Nephron progenitor cell (in vitro differentiated cells): ENCODE measurements around the gene RNF166.

Experiments used
- DNase-seq: peaks from one replicate; pipeline ENCODE4 v3.0.0; 2021
- H3K27ac Mint-ChIP-seq: 2 replicates; pipeline ENCODE4 v1.8.0; 2021; ENCODE audit warnings: mild to moderate bottlenecking, moderate library complexity, mixed read lengths
- H3K27me3 Mint-ChIP-seq: 2 replicates; pipeline ENCODE4 v1.8.0; 2021; ENCODE audit warnings: mild to moderate bottlenecking, low read depth, mixed read lengths; ENCODE audit not compliant: poor library complexity
- H3K36me3 Mint-ChIP-seq: 2 replicates; pipeline ENCODE4 v1.8.0; 2021; ENCODE audit warnings: low read depth, mixed read lengths
- H3K4me1 Mint-ChIP-seq: 2 replicates; pipeline ENCODE4 v1.8.0; 2021; ENCODE audit warnings: mixed read lengths
- H3K4me3 Mint-ChIP-seq: 2 replicates; pipeline ENCODE4 v1.8.0; 2021; ENCODE audit warnings: mild to moderate bottlenecking, moderate library complexity, mixed read lengths
- H3K9me3 Mint-ChIP-seq: 2 replicates; pipeline ENCODE4 v1.8.0; 2021; ENCODE audit warnings: mild to moderate bottlenecking, moderate library complexity, mixed read lengths
- CTCF ChIP-seq: fragments of 200-600 bp; sonication (generic); IDR thresholded peaks from 2 replicates; pipeline ENCODE4 v1.5.0; 2021; ENCODE audit warnings: antibody characterized with exemption

Gene RNF166

GRCh38 chr16:88702371-88703210 is 3.6 kb downstream of the RNF166 start:
- Mint-ChIP-seq H3K27ac (no peak overlapping the region), H3K4me3 (no peak overlapping the region), H3K27me3 (peaks cover 7% of the 10 kb centered on the region), H3K9me3 (no peaks in the 10 kb centered on the region), H3K4me1 (peaks cover 23% of the 10 kb centered on the region), H3K36me3 (no peaks in the 10 kb centered on the region)
- TF ChIP-seq CTCF = no peak
- DNase-seq = no peak

- Mint-ChIP-seq H3K9me3 (no peaks in the 10 kb centered on the region), H3K27me3 (peaks cover 7% of the 10 kb centered on the region), H3K4me1 (peaks cover 14% of the 10 kb centered on the region), H3K27ac (no peak overlapping the region), H3K4me3 (no peak overlapping the region), H3K36me3 (no peaks in the 10 kb centered on the region)
- DNase-seq = no peak
- TF ChIP-seq CTCF = no peak
These were observed 4.4 kb downstream of the RNF166 start for GRCh38 chr16:88701581-88702370.

GRCh38 chr16:88700636-88701482 is 5.3 kb downstream of the RNF166 start:
- Mint-ChIP-seq H3K9me3 (no peaks in the 10 kb centered on the region), H3K27me3 (peaks cover 7% of the 10 kb centered on the region), H3K27ac (no peak overlapping the region), H3K4me3 (no peak overlapping the region), H3K36me3 (no peaks in the 10 kb centered on the region), H3K4me1 (peaks cover 14% of the 10 kb centered on the region)
- no peak for DNase-seq
- no peak for TF ChIP-seq CTCF

GRCh38 chr16:88700322-88700635 is 5.9 kb downstream of the RNF166 start:
- no peak for TF ChIP-seq CTCF
- peaks cover 3% of the 10 kb centered on the region for H3K27me3 Mint-ChIP-seq
- H3K27ac Mint-ChIP-seq = no peak overlapping the region
- DNase-seq = no peak
- H3K4me1 Mint-ChIP-seq = peaks cover 10% of the 10 kb centered on the region
- no peaks in the 10 kb centered on the region for H3K36me3 Mint-ChIP-seq
- no peak overlapping the region for H3K4me3 Mint-ChIP-seq
- H3K9me3 Mint-ChIP-seq = no peaks in the 10 kb centered on the region

GRCh38 chr16:88699180-88699579 is 7.0 kb downstream of the RNF166 start:
- Mint-ChIP-seq H3K27ac (no peak overlapping the region), H3K36me3 (no peaks in the 10 kb centered on the region), H3K4me1 (peaks cover 4% of the 10 kb centered on the region), H3K4me3 (no peak overlapping the region), H3K9me3 (no peaks in the 10 kb centered on the region), H3K27me3 (peaks cover under 1% of the 10 kb centered on the region)
- DNase-seq = no peak
- TF ChIP-seq CTCF = no peak
